HepG2 (cell line): ENCODE measurements around the gene PRR23E.

ENCODE experiments used
- CEBPG ChIP-seq: IDR thresholded peaks from 2 replicates; pipeline ENCODE4 v1.6.1; 2016
- REST ChIP-seq, 2 experiments: IDR thresholded peaks; 2 replicates each; pipeline ENCODE4 v1.6.1; 2011 to 2012; ENCODE audit warnings: low read length in 2 of 2, borderline replicate concordance in 1 of 2, low read depth in 1 of 2, mild to moderate bottlenecking in 1 of 2, moderate library complexity in 1 of 2
- ZNF256 ChIP-seq: sonication (generic); formaldehyde crosslinking; conservative IDR thresholded peaks from 2 replicates; pipeline ENCODE4 v1.4.0; 2020; ENCODE audit warnings: missing genetic modification reagents
- TF ChIP-seq, protein P1 (sequence below): IDR thresholded peaks from 2 replicates; pipeline ENCODE4 v1.6.1; 2012; ENCODE audit warnings: low read length, improper control_type of control experiment

DNA sequence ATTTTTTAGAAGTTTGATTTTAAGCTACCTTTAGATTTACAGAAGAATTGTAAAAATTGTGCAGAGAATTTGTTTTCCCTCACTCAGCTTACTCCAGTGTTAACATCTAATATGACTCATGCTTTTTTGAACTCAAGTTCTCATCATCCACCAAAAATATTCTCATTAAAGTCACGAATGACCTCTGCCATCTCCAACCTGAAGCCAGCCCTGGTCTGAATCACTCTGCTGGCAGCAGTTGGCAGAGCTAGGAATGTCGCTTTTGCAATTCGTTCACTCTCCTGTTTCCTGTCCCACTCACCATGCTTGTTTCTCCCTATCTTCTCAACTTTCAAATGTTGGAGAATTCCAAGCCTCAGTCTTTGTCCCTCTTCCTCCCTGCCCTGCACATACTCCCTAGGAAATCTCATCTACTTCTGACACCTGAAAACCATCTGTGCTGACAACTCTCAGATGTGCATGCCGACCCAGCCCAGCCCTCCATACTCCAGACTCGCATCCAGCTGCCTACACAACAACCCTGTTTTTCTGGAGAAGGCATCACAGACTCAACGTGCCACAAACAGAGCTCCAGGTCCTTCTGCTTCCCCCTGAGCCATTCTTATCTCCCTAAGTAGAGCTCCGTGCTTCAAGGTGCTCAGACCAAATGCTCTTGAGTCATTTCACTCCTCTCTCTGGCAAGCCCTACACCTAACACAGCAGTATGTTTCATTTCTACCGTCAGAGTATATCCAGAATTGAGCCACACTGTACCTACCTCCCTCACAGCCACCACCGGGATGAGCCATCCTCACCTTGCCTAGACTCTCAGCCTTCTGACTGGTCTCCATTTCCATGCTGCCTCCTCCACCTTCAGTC, 24.9 kb downstream of the PRR23E start:
- TF ChIP-seq ZNF256 (CRISPR knock-in tag) (no peak), REST (IDR thresholded peaks at IDR 0.05; ENCODE audit: borderline replicate concordance in 1 of 2, low read depth in 1 of 2, low read length in 2 of 2) (no peak), CEBPG (CRISPR knock-in tag) (no peak)
- TF ChIP-seq, protein P1, sequence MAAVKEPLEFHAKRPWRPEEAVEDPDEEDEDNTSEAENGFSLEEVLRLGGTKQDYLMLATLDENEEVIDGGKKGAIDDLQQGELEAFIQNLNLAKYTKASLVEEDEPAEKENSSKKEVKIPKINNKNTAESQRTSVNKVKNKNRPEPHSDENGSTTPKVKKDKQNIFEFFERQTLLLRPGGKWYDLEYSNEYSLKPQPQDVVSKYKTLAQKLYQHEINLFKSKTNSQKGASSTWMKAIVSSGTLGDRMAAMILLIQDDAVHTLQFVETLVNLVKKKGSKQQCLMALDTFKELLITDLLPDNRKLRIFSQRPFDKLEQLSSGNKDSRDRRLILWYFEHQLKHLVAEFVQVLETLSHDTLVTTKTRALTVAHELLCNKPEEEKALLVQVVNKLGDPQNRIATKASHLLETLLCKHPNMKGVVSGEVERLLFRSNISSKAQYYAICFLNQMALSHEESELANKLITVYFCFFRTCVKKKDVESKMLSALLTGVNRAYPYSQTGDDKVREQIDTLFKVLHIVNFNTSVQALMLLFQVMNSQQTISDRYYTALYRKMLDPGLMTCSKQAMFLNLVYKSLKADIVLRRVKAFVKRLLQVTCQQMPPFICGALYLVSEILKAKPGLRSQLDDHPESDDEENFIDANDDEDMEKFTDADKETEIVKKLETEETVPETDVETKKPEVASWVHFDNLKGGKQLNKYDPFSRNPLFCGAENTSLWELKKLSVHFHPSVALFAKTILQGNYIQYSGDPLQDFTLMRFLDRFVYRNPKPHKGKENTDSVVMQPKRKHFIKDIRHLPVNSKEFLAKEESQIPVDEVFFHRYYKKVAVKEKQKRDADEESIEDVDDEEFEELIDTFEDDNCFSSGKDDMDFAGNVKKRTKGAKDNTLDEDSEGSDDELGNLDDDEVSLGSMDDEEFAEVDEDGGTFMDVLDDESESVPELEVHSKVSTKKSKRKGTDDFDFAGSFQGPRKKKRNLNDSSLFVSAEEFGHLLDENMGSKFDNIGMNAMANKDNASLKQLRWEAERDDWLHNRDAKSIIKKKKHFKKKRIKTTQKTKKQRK: no peak
